HFF-Myc (cell line): ENCODE measurements around the gene DDA1.

Source experiments
- DNase-seq: peaks from one replicate; pipeline ENCODE4 v3.0.0-alpha.2; 2011; ENCODE audit warnings: low read depth; ENCODE audit errors: extremely low read depth
- H3K4me3 ChIP-seq: replicated peaks from 2 replicates; pipeline ENCODE4 v1.5.1; 2011; ENCODE audit warnings: low read depth, mild to moderate bottlenecking, control low read depth, low read length
- CTCF ChIP-seq: IDR thresholded peaks from 2 replicates; pipeline ENCODE4 v1.5.1; 2012; ENCODE audit warnings: mild to moderate bottlenecking, low read depth, low read length, control low read depth; ENCODE audit errors: missing control alignments

Gene DDA1

GRCh38 chr19:17327068-17327653, 17.8 kb downstream of the DDA1 start:
- H3K4me3 ChIP-seq: no peak overlapping the region
- no peak for TF ChIP-seq CTCF
- DNase-seq: no peak

DNA sequence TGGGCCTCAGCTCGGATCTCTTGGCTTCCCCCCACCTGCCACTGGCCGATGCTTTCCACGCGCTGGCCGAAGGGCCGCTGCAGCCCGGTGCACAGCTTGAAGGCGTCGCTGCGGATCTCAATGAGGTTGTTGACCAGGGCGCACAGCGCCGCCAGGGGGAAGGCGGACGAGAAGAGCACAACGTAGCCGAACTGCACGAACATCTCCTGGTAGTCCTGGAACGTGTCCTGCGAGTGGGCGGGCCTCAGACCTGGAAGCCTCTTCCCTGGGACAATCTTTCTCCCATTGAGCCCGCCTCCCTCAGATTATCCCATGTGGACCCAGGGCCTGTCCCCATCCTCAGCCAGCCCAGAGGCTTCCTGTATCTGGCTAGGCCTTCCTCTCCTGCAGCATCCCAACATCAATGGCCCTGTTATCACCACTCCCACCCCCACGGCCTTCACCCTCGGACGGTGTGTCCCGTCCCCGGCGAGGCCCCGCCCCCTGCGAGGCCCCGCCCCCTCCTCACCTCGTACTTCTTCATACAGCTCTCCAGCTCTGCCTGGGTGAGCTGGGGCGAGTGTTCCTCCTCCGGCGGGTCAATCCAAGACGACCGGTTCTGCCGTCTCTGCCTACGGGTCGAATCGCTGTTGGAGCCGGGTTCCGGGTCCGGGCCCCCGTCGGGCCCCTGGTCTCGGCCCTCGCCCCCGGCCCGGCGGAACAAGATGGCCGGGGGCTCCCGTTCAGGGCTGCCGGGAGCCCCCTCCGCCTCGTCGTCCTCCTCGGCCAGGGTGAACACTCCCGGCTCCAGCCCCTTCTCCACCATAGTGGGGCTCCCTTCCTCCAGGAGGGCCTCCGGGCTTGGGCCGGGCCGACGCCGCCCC, 18.5 kb downstream of the DDA1 start:
- H3K4me3 ChIP-seq: no peak overlapping the region
- no peak for TF ChIP-seq CTCF
- DNase-seq: no peak

DNA sequence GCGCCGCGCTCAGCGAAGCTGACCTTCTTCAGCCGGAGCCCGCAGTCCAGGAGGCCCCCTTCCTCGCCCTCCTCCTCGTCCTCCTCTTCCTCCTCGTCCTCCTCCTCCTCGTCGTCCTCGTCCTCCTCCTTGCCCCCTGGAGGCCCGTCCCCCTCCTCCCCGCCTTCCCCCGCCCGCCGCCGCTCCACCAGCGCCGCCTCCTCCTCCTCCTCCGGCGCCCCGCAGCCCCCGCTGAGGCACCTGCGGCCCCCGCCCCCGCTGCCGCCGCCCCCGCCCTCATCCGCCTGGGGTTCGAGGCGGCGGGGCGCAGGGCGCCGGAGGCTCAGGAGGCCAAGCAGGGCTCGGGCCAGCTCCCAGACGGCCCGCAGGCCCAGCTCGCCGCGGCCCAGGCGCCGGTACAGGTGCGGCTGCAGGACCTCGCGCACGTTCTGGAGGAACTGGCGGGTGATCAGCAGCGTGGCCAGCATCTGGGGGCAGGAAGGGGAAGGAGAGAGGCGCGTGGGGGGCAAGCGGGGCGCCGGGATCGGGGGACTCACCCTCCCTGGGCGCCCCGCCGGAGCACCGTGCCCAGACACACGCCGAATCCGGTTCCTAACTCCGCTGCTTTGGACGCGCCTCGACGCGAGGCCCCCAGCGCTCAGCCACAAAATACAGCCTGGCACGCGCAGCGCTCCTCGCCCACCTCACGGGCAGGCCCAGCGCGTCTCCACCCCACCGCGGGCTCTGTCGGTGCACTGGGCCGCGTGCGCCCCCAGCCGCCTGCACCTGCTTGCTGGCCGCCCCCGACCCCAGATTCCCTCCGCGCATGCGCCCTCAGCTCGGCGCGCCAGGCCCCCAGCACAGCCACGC, 19.4 kb downstream of the DDA1 start:
- DNase-seq: no peak
- no peak overlapping the region for H3K4me3 ChIP-seq
- no peak for TF ChIP-seq CTCF

DNA sequence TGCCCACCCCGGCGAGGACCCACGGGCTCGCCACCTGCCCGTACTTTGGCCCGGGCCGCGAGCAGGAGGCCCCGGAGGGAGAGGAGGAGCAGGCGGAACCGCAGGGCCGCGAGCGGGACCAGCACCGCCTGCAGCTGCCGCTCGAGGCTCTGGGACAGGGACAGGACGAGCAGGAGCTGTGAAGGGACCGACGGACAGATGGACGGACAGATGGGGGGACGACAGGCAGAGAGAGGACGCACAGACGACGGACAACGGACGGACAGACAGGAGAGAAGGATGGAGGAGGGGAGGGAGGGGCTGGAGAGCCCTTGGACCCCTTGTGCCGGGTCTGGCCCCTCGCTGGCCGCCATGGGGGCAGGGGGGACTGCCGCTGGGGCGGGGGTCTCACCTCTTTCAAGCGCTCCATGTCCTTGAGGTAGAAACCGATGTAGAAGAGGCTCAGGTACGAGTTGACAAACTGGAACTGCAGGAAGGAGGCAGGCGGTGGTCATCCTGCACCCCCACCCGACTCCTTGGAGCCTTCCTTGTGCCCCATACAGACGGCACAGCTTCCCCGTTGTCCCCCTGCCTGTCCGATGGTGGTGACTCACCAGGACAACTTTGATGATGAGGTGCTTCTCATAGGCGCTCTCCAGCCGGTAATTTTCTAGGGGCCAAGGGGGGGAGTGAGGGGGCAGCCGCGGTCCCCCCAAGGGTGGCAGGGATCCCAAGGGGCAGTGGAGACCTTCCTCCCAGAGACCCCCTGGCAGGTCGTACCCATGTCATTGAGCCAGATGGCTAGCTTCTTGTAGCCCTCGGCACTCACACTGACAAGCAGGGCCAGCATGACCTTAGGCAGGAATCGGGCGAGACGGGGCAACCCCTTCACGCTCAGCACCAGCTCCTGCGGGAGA, 20.3 kb downstream of the DDA1 start:
- H3K4me3 ChIP-seq: no peak overlapping the region
- DNase-seq: no peak
- no peak for TF ChIP-seq CTCF

DNA sequence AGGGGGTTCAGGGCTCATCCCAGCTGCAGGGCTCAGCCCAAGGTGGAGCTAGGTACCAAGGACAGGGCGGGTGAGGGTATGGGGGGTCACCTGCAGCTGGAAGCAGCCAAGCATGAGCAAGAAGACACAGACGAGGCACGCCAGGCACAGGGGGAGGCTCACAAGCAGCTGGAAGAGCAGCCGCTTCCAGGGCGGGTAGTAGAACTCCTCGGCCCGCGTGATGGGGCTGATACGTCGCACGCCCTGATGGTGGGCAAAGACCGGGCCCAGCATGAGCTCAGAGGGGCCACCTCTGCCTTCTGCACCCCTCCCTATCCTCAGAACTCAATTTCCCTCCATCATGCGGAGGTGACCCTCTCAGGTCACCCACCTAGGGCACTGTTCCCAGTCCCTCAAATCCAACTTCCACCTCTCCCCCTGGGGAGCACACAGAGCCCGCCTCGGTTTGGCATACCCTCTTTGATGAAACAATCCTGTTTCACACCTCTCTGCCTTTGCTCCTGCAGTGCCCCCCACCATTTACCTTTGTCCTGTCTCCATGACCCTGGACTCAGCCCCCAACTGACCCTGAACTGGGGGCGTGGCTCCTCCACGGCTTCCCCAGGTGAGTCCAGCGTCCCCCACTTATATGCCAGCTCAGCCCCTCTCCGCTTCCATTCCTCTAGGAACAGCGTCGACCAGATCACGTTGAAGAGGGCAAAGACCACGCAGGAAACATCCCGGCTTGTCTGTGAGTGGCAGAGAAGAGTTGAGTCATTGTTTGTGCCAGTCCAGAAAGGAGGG, 21.1 kb downstream of the DDA1 start:
- DNase-seq: no peak
- no peak for TF ChIP-seq CTCF
- no peak overlapping the region for H3K4me3 ChIP-seq
